H9 (cell line): ENCODE measurements around the gene TMEM273. TPM values are rescaled to one million over a fixed set of nuclear protein-coding genes. Genes with fewer than 3 reads are reported as not detected.

ENCODE experiments used
- DNase-seq: peaks from one replicate; pipeline ENCODE4 v3.0.0-alpha.2; 2017
- H2AFZ ChIP-seq: one replicate; pipeline ENCODE4 v1.6.1; 2013; ENCODE audit warnings: mild to moderate bottlenecking, low read length, control low read depth, moderate library complexity
- H2AK5ac ChIP-seq: 2 replicates; pipeline ENCODE4 v1.6.1; 2013; ENCODE audit warnings: low read length, control low read depth, mixed read lengths; ENCODE audit not compliant: insufficient read length
- H2BK120ac ChIP-seq: one replicate; pipeline ENCODE4 v1.6.1; 2013; ENCODE audit warnings: low read depth, mild to moderate bottlenecking, low read length, control low read depth, inconsistent platforms; ENCODE audit not compliant: poor library complexity, severe bottlenecking
- H2BK12ac ChIP-seq: 2 replicates; pipeline ENCODE4 v1.6.1; 2013; ENCODE audit warnings: low read length, control low read depth, mixed read lengths, low read depth; ENCODE audit not compliant: insufficient read length
- H2BK15ac ChIP-seq: 2 replicates; pipeline ENCODE4 v1.6.1; 2013; ENCODE audit warnings: low read depth, low read length, control low read depth
- H2BK20ac ChIP-seq: one replicate; pipeline ENCODE4 v1.6.1; 2013; ENCODE audit warnings: low read depth, mild to moderate bottlenecking, low read length, control low read depth, inconsistent platforms; ENCODE audit not compliant: poor library complexity, severe bottlenecking
- H2BK5ac ChIP-seq: 2 replicates; pipeline ENCODE4 v1.6.1; 2013; ENCODE audit warnings: low read length, control low read depth, mixed read lengths; ENCODE audit not compliant: insufficient read length
- H3K14ac ChIP-seq: 2 replicates; pipeline ENCODE4 v1.6.1; 2013; ENCODE audit warnings: low read length, control low read depth; ENCODE audit not compliant: insufficient read depth
- H3K18ac ChIP-seq: 2 replicates; pipeline ENCODE4 v1.6.1; 2013; ENCODE audit warnings: low read depth, mild to moderate bottlenecking, mixed read lengths, low read length, control low read depth; ENCODE audit not compliant: insufficient read length
- H3K23ac ChIP-seq: 2 replicates; pipeline ENCODE4 v1.6.1; 2013; ENCODE audit warnings: low read length, control low read depth, mixed read lengths, low read depth; ENCODE audit not compliant: insufficient read length
- H3K23me2 ChIP-seq: 2 replicates; pipeline ENCODE4 v1.6.1; 2013; ENCODE audit warnings: low read depth, mild to moderate bottlenecking, mixed read lengths, low read length, control low read depth; ENCODE audit not compliant: insufficient read length, poor library complexity, severe bottlenecking
- H3K27ac ChIP-seq: 2 replicates; pipeline ENCODE4 v1.5.1; 2013; ENCODE audit warnings: low read length, control low read depth, mixed read lengths, low read depth; ENCODE audit not compliant: insufficient read length
- H3K27me3 ChIP-seq: 2 replicates; pipeline ENCODE4 v1.6.1; 2013; ENCODE audit warnings: low read length, control low read depth, inconsistent platforms; ENCODE audit not compliant: insufficient read depth
- H3K4ac ChIP-seq: 2 replicates; pipeline ENCODE4 v1.6.1; 2013; ENCODE audit warnings: low read depth, mild to moderate bottlenecking, control low read depth, inconsistent platforms, low read length, moderate library complexity
- H3K4me1 ChIP-seq: 2 replicates; pipeline ENCODE4 v1.6.1; 2013; ENCODE audit warnings: low read length, control low read depth, inconsistent platforms; ENCODE audit not compliant: insufficient read depth
- H3K4me2 ChIP-seq: 2 replicates; pipeline ENCODE4 v1.6.1; 2013; ENCODE audit warnings: low read length, control low read depth, mixed read lengths; ENCODE audit not compliant: insufficient read length, insufficient read depth
- H3K56ac ChIP-seq: 2 replicates; pipeline ENCODE4 v1.6.1; 2013; ENCODE audit warnings: low read depth, mild to moderate bottlenecking, mixed read lengths, low read length, control low read depth; ENCODE audit not compliant: insufficient read length
- H3K79me1 ChIP-seq: 2 replicates; pipeline ENCODE4 v1.6.1; 2013; ENCODE audit warnings: low read depth, mild to moderate bottlenecking, moderate library complexity, low read length, control low read depth, inconsistent platforms; ENCODE audit not compliant: insufficient read depth, poor library complexity, severe bottlenecking
- H3K79me2 ChIP-seq: 2 replicates; pipeline ENCODE4 v1.6.1; 2013; ENCODE audit warnings: low read length, control low read depth, inconsistent platforms; ENCODE audit not compliant: insufficient read depth
- H3K9ac ChIP-seq: 2 replicates; pipeline ENCODE4 v1.6.1; 2013; ENCODE audit warnings: low read length, control low read depth, mixed read lengths; ENCODE audit not compliant: insufficient read length; ENCODE audit errors: extremely low read depth
- H3K9me3 ChIP-seq: one replicate; pipeline ENCODE4 v1.6.1; 2013; ENCODE audit warnings: low read depth, low read length, inconsistent platforms; ENCODE audit not compliant: control insufficient read depth
- H3T11ph ChIP-seq: one replicate; pipeline ENCODE4 v1.6.1; 2013; ENCODE audit warnings: mild to moderate bottlenecking, low read length, control low read depth, inconsistent platforms
- H4K20me1 ChIP-seq: one replicate; pipeline ENCODE4 v1.6.1; 2013; ENCODE audit not compliant: control insufficient read depth, insufficient read length, insufficient read depth
- H4K5ac ChIP-seq: 2 replicates; pipeline ENCODE4 v1.6.1; 2013; ENCODE audit warnings: low read depth, mild to moderate bottlenecking, mixed read lengths, low read length, control low read depth; ENCODE audit not compliant: insufficient read length
- H4K8ac ChIP-seq: replicated peaks from 2 replicates; pipeline ENCODE4 v1.6.1; 2013; ENCODE audit warnings: low read length, control low read depth, mixed read lengths, low read depth; ENCODE audit not compliant: insufficient read length
- H4K91ac ChIP-seq: 2 replicates; pipeline ENCODE4 v1.6.1; 2013; ENCODE audit warnings: low read depth, mild to moderate bottlenecking, moderate library complexity, mixed read lengths, low read length, control low read depth; ENCODE audit not compliant: insufficient read length
- H3K27ac Mint-ChIP-seq, 3 experiments: 2 replicates in 2 of 3; 3 replicates in 1 of 3; pipeline ENCODE4 v1.8.0; 2020 to 2021; ENCODE audit warnings: mixed read lengths in 3 of 3, mild to moderate bottlenecking in 1 of 3, moderate library complexity in 1 of 3
- H3K27me3 Mint-ChIP-seq: 2 replicates; pipeline ENCODE4 v1.8.0; 2021; ENCODE audit warnings: low read depth, mild to moderate bottlenecking, moderate library complexity, mixed read lengths
- H3K36me3 Mint-ChIP-seq, 3 experiments: 2 replicates in 2 of 3; 3 replicates in 1 of 3; pipeline ENCODE4 v1.8.0; 2020 to 2021; ENCODE audit warnings: low read depth in 3 of 3, mixed read lengths in 3 of 3; ENCODE audit not compliant: insufficient read depth in 1 of 3
- H3K4me1 Mint-ChIP-seq, 2 experiments: 2 replicates each; pipeline ENCODE4 v1.8.0; 2020; ENCODE audit warnings: mixed read lengths in 2 of 2
- H3K4me3 Mint-ChIP-seq, 2 experiments: 2 replicates in 1 of 2; 3 replicates in 1 of 2; pipeline ENCODE4 v1.8.0; 2020 to 2021; ENCODE audit warnings: mild to moderate bottlenecking in 2 of 2, mixed read lengths in 2 of 2, moderate library complexity in 1 of 2
- H3K9me3 Mint-ChIP-seq, 2 experiments: 2 replicates in 1 of 2; 3 replicates in 1 of 2; pipeline ENCODE4 v1.8.0; 2020; ENCODE audit warnings: mild to moderate bottlenecking in 2 of 2, mixed read lengths in 2 of 2, moderate library complexity in 1 of 2
- WGBS: extraction: QIAGEN DNeasy Blood & Tissue Kit; methylation state at CpG from one replicate; pipeline ENCODE4 v1.1.7; 2013; ENCODE audit warnings: missing lambda C conversion rate, low lambda C conversion rate, mixed read lengths; ENCODE audit not compliant: insufficient read length; ENCODE audit errors: extremely low coverage; 5-methylcytosine and 5-hydroxymethylcytosine counted together
- total RNA-seq: library from RNA; stranded (reverse); gene quantifications from 2 replicates; pipeline ENCODE4 v1.2.1, GENCODE V29; 2021
- TF ChIP-seq, protein P1 (sequence below): fragments of 200-600 bp; sonication (generic); conservative IDR thresholded peaks from 3 replicates; pipeline ENCODE4 v1.8.0; 2021; ENCODE audit warnings: antibody characterized with exemption, mild to moderate bottlenecking

Gene TMEM273
- total RNA-seq, 1 experiment from 2014 or later, result not detected

DNA sequence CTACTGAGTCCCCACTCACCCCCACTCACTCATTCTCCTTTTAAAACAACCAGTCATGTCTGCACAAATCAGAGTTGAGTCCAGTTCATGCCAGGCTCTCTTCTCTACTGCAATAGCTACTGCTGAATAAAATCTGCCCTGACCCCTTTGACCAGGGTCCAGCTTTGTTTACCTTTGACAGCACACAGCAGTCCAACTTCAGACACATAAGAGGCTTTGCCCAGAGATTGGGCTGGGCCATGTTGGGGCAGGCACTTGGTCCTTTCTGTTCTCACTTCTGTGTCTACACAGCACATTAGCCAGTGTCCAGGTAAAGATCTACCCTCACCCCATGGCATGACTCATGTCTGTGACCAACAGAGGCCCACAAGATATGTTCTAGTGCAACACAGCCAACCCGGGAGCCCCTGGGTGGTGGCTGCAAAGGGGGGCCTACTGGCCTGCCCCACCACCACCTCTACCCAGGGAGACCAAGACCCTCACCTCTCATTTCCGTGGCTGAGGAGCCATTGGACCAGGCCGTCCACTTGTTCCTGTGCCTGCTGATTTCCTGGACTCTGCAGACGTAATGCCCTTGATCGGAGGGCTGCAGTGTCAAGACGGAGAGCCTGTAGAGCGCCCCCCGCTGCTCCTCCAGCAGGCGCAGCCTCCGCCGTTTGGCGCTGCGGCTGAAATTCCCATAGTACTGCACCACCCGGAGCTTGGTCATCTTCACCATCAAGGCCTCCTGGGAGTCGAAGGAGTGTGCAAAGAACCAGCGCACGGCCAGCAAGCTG, 80.9 kb downstream of the TMEM273 start:
- Histone ChIP-seq H4K5ac (no peak overlapping the region), H2BK5ac (no peak overlapping the region), H2AFZ (no peak overlapping the region), H2AK5ac (no peak overlapping the region), H3K9ac (no peak overlapping the region), H3T11ph (no peak overlapping the region), H3K79me1 (no peaks in the 10 kb centered on the region), H3K18ac (no peak overlapping the region), H3K23ac (no peak overlapping the region), H3K23me2 (no peaks in the 10 kb centered on the region), H4K8ac (no peak overlapping the region), H2BK15ac (no peak overlapping the region), H3K27me3 (no peaks in the 10 kb centered on the region), H3K27ac (no peak overlapping the region), H4K20me1 (no peaks in the 10 kb centered on the region), H2BK120ac (no peak overlapping the region), H3K14ac (no peak overlapping the region), H4K91ac (no peak overlapping the region), H3K4ac (no peak overlapping the region), H3K9me3 (no peaks in the 10 kb centered on the region), H3K56ac (no peak overlapping the region), H3K4me2 (no peak overlapping the region), H3K79me2 (no peaks in the 10 kb centered on the region), H3K4me1 (no peaks in the 10 kb centered on the region), H2BK20ac (no peak overlapping the region), H2BK12ac (no peak overlapping the region)
- H3K4me3 Mint-ChIP-seq, result no peak overlapping the region
- no peak for DNase-seq
- H3K9me3 Mint-ChIP-seq, result no peaks in the 10 kb centered on the region
- H3K27me3 Mint-ChIP-seq, result peaks cover 2% of the 10 kb centered on the region; the same call in 1 of the 2 replicates
- TF ChIP-seq, protein P1, sequence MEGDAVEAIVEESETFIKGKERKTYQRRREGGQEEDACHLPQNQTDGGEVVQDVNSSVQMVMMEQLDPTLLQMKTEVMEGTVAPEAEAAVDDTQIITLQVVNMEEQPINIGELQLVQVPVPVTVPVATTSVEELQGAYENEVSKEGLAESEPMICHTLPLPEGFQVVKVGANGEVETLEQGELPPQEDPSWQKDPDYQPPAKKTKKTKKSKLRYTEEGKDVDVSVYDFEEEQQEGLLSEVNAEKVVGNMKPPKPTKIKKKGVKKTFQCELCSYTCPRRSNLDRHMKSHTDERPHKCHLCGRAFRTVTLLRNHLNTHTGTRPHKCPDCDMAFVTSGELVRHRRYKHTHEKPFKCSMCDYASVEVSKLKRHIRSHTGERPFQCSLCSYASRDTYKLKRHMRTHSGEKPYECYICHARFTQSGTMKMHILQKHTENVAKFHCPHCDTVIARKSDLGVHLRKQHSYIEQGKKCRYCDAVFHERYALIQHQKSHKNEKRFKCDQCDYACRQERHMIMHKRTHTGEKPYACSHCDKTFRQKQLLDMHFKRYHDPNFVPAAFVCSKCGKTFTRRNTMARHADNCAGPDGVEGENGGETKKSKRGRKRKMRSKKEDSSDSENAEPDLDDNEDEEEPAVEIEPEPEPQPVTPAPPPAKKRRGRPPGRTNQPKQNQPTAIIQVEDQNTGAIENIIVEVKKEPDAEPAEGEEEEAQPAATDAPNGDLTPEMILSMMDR, result no peak
- H3K27ac Mint-ChIP-seq, result no peak overlapping the region
- no peaks in the 10 kb centered on the region; a peak in 1 of 7 replicates for H3K36me3 Mint-ChIP-seq
- H3K4me1 Mint-ChIP-seq, result peaks cover 7% of the 10 kb centered on the region in 2 experiments; a peak in 3 of 4 replicates
- no CpG with 5 or more reads among the region's 17 CpGs for WGBS
